HG02610 (cell line): ENCODE results near the gene DTX3.
A peak's percentile ranks its signal among the peaks of the same experiment; 100 is the strongest.
"Not testable (repeated sequence)": the region's sequence is repeated elsewhere in the genome, so short reads cannot be mapped to it uniquely, and the experiment has no call there.

Experiments used
- ATAC-seq: cut with Tn5 transposase; IDR thresholded peaks from one replicate; pipeline ENCODE4 v1.9.1; 2021; ENCODE audit warnings: mild to moderate bottlenecking, moderate library complexity; ENCODE audit not compliant: unreplicated experiment

DTX3 gene

DNA sequence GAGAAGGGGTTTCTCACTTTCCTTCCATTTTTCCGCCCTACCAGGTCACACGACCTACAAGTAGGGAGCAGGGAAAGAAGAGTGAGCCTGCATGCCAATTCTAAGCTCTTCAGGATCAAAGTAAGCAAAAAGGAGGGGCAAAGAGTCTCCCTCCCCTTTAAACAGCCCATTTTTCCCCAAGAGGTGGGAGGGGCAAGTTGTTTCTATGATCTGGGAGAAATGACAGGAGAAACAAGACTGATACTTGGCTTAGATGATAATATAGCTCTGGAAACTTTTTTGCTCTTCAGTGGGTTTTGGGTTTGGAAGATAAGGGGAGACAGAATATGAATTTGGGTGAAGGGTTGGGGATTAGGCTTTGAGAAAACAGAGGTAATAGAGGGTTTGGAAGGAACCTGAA, 1.8 kb downstream of the DTX3 start:
- no peak for ATAC-seq

DNA sequence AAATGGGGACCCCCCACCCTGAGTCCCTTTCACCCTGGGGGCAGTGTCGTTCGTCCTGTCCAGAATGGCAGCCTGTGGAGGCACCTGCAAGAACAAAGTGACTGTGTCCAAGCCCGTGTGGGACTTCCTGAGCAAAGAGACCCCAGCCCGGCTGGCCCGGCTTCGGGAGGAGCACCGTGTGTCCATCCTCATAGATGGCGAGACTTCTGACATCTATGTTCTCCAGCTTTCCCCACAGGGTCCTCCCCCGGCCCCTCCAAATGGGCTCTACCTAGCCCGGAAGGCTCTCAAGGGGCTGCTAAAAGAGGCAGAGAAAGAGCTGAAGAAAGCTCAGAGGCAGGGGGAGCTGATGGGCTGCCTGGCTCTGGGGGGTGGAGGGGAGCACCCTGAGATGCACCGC, 2.2 kb downstream of the DTX3 start:
- ATAC-seq = no peak

DNA sequence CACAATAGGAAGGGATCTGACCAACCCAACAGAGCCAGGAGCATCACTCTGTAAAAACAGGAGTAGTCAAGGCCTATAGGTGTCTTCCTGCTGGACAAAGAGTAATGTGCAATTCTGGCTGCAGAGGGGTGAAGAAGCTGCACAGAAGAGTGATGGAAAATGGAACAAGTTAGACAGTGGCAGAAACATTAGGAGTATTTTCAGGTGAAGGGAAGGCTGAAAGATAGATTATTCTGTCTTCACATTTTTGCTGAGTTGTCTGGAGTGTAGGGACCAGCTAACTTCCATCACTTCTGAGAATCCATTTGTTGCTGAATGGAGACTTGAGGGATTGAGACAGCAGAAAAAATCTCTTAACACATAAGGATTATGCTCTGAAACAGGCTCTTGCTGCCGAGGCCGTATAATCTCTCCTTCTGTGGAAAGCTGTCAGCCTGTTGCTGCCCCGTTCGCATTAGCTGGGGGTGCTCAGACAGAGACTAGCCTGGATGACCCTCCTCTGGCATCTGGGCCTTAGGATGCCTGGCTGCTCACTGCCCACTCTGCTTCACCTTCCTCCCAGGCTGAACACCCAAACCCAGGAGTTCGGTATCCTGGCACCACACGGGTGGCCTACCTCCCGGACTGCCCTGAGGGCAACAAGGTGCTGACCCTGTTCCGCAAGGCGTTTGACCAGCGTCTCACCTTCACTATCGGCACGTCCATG, 3.5 kb downstream of the DTX3 start:
- no peak for ATAC-seq

DNA sequence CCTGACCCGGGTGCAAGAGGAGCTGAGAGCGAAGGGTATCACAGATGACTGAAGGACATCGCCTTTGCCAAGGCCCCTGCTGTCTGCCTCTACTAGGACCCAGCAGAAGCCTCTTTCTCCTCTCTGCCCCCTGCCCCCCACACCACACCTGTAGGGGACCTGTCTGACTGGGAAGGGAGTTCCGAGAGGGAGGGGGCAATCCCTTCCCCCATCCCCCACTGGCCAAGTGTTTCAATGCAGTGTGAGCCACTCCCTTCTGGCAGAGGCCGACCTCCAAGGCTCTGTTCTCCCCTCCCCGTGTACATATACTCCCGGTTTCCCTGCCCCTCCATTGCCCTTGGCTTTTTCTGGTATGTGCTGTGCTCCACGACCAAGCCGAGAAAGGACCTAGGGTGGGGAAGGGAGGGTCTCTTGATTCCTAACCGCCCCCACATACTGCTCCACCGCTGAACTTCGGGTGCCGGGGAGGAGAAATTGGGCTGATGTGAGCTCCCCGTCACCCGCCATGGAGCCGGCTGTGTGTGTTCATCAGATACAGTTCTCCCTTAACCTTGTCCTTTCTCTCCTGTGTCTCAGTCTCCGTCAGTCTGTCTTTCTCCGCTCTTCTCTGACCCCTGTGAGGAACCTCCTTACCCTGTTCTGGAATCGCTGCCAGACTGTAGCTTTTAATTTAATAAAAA, 4.6 kb downstream of the DTX3 start:
- no peak for ATAC-seq

DNA sequence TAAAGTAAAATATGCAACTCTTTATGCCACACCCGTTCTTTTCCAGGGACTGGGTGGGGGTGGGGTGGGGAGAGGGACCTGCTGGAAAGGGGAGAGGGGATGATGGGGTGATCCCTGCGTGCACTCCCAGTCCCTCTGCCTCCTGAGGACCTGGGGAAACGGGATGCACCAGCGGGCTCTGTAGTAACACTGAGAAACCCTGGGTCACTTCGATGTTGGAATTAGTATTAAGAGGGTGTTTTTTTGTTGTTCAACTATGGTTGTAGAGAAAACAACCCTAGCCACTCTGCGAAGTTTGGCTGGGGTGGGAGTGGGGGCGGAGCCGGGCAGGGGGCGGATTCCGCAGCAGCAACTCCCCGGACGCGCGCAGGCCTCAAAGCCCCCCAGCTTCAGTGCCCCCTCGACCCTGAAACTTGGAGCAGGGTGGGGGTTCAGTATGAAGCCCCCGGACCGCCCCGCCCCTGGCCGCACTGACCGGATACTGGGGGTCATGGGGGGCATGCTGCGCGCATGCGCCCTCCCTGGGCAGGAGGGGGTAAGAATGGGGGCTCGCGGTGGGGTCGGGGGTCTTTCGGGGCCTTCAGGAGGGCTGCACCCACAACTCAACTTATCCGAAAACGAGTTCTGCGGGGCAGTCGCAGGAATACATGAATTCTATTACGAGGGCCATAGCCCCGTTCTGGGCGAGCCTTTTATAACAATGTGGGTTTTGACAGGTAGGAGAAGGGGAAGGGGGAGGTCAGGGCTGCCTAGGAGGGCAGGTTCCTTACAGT, 5.3 kb downstream of the DTX3 start:
- ATAC-seq = no peak

DNA sequence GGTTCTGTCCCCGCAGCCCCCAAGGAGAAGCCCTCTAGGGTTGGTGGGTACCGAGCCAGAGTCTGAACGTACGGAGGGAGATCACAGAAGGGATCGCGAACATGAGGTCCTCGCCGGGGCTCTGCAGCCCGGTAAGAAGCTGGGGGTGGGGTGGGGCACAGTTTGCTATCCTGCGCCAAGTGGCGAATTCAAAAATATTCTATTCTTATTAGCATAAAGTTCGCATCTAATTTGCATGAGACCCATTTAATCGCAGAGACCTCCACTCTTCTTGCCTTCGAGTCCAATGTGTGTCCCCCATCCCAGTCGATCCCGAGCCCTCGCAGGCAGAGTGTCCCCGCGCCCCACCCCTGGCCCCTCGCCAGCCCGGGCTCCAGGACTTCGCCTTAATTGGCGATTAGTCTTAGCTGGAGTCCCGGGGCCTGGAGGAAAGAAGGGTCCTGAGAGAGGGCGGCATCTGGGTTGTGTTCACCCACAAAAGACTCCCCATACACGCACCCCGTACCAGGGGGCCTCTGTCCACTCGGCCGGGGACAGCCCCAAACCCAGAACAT, 6.0 kb downstream of the DTX3 start:
- no peak for ATAC-seq

DNA sequence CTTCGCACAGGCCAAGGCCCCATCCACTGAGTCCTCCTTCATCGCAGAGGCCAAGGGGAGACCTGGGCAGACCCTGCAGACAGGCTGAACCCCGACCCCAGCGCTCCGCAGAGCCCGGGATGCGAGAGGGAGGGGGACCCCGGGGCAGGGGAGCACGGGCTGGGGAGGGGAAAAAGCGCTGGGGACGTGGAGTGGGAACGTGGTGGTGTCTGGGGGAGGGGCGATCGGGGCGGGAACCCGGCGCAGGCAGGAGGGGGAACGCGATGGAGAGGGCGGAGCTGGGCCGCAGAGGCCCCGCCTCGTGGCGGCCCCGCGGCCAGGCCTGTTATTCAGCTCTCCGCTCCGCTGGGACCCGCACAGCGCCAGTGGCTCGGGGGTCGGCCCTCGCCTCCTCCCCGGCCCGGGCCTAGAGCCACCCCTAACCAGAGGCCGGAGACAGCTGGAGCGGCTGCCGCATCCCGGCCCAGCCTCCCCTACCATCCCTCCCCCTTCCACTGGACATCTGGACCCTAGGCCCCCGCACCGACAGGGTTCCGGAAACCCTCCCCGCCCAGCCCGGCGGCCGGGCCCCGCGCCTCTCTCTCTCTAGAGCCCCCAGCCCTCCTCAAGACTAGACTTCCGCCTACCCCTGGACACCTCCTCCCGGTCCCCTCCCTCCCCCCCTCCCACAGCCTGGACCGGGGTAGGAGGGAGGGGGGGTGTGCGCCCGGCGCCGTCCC, 6.6 kb downstream of the DTX3 start, which contains the start of gene ARHGEF25:
TSS of gene ARHGEF25 (plus strand) at position 328 of the 719 bp plus-strand sequence. CDS start 460 bp downstream, outside the sequence.
- ATAC-seq = peak; percentile 56

DNA sequence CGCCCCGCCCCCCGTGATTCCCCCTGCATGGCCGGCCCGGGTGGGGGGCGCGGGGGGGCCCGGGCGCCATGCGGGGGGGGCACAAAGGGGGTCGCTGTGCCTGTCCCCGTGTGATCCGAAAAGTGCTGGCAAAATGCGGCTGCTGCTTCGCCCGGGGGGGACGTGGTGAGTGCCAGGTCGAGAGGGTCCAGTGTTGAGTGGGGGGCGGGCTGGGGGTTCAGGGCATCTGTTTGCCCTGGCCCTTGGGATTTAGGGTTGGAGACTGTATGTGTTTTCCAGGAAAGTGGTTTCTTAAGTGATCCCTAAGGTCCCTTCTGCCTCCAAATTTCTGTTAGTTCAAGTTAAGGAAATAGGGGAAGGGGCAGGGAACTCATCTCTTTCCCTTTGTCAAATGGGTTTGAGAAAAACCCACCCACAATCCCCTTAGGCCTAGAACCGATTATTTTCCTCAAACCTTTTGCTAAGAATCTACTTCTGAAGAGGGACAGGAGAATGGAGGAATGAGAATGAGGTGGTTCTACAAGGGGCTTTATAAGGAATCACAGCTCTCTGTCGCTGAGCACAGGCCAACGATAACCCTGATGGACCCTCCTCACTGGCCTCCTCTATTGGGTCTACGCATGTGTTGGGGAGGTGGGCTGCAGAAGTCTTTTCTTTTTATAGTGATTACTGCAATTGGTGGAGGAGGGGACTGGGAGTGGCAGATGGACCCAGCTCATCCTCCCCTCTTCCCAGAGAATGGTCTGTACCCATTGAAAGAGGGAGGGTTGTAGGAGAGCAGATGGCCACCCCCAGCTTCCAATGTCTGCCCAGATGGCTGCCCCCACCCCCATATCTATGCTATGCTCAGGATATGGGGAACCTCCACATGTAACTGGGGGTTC, 7.4 kb downstream of the DTX3 start:
- no peak for ATAC-seq

DNA sequence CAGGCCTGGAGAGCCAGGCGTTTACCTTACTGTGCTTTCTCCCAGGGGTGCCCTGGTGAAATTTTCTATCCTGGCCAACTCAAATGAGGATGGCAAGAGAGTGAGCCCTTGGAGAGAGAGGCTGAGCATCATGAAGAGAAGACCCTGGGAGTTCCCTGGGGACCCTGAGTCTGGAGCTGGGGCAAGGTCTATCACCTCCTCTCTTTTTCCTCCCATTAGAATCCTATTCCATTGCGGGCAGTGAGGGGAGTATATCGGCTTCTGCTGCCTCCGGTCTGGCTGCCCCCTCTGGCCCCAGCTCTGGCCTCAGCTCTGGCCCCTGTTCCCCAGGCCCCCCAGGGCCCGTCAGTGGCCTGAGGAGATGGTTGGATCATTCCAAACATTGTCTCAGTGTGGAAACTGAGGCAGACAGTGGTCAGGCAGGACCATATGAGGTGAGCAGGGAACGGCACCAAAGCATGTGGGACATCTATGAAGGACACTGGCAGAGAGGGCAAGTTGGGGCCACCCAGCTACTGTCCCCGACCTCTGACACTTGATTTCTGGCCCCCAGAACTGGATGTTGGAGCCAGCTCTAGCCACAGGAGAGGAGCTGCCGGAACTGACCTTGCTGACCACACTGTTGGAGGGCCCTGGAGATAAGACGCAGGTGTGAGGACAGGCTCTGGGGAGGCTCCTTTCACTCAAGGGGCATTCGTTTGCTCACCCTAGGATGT, 8.2 kb downstream of the DTX3 start:
- ATAC-seq = no peak

DNA sequence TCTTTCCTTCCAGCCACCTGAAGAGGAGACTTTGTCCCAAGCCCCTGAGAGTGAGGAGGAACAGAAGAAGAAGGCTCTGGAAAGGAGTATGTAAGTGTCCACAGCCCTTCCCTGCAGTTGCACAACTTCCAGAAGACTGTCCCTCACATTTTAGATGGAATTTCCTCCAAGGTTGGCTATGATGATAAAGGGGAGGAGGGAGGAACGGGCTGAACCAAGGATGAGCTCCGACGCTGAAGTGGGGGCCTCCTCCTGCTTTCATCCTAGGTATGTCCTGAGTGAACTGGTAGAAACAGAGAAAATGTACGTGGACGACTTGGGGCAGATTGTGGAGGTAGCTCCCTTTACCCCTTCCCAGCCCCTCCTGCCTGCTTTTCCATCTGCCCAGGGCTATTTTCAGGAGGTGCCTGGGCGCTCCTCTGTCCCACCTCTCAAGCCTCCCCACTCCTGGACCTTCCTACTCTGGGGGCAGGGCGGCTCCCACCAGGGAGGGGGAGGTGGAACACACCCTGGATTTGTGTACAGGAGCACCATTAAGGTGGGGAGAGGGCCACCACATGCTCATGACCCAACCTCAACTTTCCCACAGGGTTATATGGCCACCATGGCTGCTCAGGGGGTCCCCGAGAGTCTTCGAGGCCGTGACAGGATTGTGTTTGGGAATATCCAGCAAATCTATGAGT, 8.9 kb downstream of the DTX3 start:
- ATAC-seq = no peak

DNA sequence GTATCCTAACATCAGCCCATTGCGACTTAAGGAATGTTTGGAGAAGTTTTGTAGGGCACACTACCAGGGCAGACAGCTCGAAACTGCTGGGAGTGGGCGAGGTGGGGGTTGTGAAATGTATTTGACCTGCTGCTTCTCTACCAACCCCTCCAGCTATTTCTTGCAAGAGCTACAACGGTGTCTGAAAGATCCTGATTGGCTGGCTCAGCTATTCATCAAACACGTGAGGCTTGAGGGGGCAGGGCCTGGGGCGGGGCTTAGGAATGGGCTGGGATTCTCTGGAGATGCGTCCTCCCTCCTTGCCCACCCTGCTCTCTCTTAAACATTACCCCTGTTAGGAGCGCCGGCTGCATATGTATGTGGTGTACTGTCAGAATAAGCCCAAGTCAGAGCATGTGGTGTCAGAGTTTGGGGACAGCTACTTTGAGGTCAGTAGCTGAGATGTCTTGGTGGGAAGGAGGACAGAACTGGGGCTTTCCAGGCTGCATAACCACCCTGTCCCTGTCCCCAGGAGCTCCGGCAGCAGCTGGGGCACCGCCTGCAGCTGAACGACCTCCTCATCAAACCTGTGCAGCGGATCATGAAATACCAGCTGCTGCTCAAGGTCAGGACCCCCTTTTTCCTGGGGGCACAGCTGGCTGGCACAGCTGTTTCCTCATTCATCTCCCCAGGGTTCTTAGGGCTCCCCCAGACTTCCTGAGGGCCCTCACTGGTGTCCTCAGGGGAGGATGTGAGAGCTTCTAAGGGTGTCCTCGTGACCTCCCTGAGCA, 9.7 kb downstream of the DTX3 start:
- peak; percentile 63 for ATAC-seq

DNA sequence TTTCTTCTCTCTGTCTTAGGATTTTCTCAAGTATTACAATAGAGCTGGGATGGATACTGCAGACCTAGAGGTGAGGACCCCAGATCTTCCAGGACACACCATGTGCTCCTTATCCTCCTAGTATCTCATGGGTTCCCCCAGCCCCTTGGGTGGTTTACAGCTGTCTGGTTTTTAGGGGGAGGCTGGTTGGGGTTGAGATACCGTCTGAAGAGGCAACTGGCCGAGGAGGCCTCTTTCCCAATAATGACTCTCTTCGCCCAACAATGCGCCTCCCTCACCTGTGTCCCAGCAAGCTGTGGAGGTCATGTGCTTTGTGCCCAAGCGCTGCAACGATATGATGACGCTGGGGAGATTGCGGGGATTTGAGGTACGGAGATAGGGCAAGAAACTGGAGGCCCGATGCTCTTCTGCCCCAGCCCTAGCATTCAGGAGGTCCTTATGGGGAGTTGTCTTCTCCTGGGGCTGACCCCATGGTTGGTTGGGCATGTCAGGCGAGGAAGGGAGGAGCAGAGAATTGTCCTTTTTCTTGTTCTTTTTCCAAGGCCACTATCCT, 10.4 kb downstream of the DTX3 start:
- no peak for ATAC-seq

DNA sequence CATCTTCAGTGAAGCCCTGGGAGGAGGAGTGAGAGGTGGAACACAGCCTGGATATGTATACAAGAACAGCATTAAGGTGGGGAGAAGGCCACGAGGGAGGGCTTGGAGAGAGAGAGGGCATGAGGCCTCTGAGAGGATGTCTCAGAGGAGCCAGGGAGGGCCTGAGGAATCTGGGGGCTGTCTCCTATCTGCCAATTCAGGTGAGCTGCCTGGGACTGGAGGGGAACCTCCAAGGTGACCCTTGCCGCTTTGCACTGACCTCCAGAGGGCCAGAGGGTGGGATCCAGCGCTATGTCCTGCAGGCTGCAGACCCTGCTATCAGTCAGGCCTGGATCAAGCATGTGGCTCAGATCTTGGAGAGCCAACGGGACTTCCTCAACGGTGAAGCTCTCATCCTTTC, 11.0 kb downstream of the DTX3 start:
- ATAC-seq = no peak

DNA sequence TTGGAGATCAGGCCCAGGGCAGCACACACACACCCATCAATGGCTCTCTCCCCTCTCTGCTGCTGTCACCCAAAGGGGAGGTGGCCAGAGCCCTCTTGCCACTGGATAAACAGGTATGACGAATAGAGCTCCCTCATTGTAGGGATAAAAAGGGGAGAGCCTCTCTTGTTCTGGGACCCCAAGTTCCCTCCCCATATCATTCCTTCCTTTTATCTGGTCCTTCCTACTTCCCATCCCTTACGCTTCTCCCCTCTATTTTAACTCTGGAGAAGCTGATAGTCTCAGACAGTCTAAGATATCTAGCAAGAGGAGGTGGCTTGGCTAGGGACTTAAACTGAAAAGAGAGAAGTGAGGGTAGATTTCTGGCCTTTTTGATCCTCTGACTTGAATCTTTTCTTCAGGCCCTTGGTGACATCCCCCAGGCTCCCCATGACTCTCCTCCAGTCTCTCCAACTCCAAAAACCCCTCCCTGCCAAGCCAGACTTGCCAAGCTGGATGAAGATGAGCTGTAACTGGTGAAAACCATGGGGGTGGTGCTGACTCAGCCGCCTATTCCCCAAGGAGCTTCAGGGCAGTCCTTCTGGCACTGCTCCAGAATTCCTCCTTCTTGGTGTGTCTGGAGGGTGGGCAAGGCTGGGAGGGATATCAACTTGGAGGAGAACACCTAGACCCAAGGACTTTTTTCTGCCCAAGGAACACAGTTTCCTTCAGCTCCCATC, 11.9 kb downstream of the DTX3 start:
- no peak for ATAC-seq

DNA sequence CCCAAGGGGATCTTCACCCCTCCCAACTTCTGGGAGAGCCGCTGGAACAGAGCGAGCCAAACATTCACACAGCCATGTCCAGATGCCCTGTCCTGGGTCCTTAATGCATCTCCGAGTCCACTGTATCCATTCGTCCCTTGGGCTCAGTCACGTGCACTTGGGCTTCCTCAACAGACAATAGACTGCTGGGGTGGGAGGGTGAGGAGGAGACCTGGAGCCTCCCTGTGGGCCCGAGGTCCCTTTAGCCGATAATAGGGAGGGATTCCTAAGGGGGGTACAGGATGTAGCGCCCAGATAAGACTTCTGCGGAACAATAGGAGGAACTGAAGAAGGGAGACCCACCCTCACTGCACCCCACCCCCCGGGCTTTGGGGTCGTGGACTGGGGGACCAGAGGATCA, 13.3 kb downstream of the DTX3 start:
- no peak for ATAC-seq

DNA sequence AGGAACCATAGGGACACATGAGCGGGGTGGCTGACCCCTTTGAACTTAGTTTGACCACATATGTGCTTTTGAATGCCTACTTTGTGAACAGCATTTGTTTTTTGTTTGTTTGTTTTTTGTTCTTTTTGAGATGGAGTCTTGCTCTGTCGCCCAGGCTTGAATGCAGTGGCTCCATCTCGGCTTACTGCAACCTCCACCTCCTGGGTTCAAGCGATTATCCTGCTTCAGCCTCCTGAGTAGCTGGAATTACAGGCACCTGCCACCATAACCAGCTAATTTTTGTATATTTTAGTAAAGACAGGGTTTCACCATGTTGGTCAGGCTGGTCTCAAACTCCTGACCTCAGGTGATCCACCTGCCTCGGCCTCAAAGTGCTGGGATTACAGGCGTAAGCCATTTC, 13.8 kb downstream of the DTX3 start:
- not testable (repeated sequence) for ATAC-seq

DNA sequence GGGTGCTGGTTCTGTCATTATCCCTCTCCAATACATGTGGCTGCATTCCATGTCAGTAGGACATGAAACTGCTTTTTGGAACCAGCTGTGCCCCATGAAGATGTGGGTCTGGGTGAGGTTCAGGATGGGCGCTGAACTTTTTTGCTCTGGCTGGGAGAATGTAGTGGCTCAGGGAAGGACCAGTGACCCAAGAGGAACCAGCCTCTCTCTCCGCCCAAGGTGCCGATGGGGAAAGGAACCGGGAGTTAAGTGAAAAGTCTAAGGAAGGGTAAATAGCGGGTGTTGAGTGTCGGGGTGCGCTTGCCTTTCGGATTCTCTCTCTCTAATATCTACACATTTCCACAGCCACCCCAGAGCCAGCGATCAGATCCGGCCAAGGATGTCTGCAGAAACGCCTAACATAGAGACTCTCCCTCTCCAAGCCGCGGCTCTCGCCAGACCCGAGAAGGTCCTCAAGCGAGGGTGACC, 14.4 kb downstream of the DTX3 start:
- ATAC-seq = no peak
